GM12878 (cell line): ENCODE data around the gene FNDC3A. TPM values are rescaled to one million over a fixed set of nuclear protein-coding genes. Genes with fewer than 3 reads are reported as not detected.

ENCODE experiments used
- ATAC-seq: fragments of 200-7000 bp; cut with Tn5 transposase; 3 replicates; pipeline ENCODE4 v1.9.1; 2020; ENCODE audit warnings: mild to moderate bottlenecking, moderate library complexity
- BruUV-seq: library from RNA; stranded (reverse); fragments of 400-500 nt; replicated peaks from 2 replicates; lab custom pipeline; 2021; lab: Mats Ljungman, UMichigan
- CTCF ChIA-PET: fragments of 300-600 bp; sonication (Branson Sonifier 250); formaldehyde crosslinking; extraction: SDS; loops from one replicate; lab custom pipeline; 2021; ENCODE audit warnings: inconsistent platforms; lab: Yijun Ruan, JAX
- POLR2A ChIA-PET: fragments of 350-600 bp; formaldehyde crosslinking; extraction: SDS; loops from one replicate; lab custom pipeline; 2021; ENCODE audit warnings: inconsistent platforms; lab: Charles Lee
- RAD21 ChIA-PET: fragments of 300-600 bp; sonication (Branson Sonifier 250); formaldehyde crosslinking; loops from one replicate; lab custom pipeline; 2023; ENCODE audit warnings: antibody characterized with exemption; ENCODE audit not compliant: unreplicated experiment; lab: Charles Lee
- SMC1A ChIA-PET: fragments of 300-600 bp; sonication (Branson Sonifier 250); formaldehyde crosslinking; loops from one replicate; lab custom pipeline; 2023; ENCODE audit not compliant: unreplicated experiment, uncharacterized antibody; lab: Charles Lee
- DNase-seq: peaks from one replicate; pipeline ENCODE4 v3.0.0-alpha.2; 2011; ENCODE audit warnings: low read depth, low spot score
- FAIRE-seq: peaks from 3 replicates; lab custom pipeline; 2011; peaks lifted over from hg19 to GRCh38; lab: Jason Lieb, UNC
- H2AFZ ChIP-seq: 2 replicates; pipeline ENCODE4 v1.6.0; 2011; ENCODE audit warnings: low read depth, low read length, control low read depth; ENCODE audit not compliant: control insufficient read depth
- H3K27ac ChIP-seq: 2 replicates; pipeline ENCODE4 v1.5.1; 2011; ENCODE audit warnings: control low read depth; ENCODE audit not compliant: control insufficient read depth, insufficient read depth
- H3K27me3 ChIP-seq, 2 experiments: replicated peaks in 1 of 2; 2 replicates each; pipeline versions ENCODE4 v1.6.0 to v1.6.1; 2011; ENCODE audit warnings: low read length in 1 of 2; ENCODE audit not compliant: control insufficient read depth in 2 of 2, insufficient read depth in 2 of 2
- H3K36me3 ChIP-seq, 2 experiments: 2 replicates each; pipeline ENCODE4 v1.5.1; 2011; ENCODE audit warnings: low read length in 1 of 2; ENCODE audit not compliant: control insufficient read depth in 2 of 2, insufficient read depth in 2 of 2
- H3K4me1 ChIP-seq: 2 replicates; pipeline ENCODE4 v1.6.1; 2011; ENCODE audit warnings: mild to moderate bottlenecking, low read length, moderate library complexity, mixed read lengths; ENCODE audit not compliant: control insufficient read depth, insufficient read depth
- H3K4me2 ChIP-seq: 2 replicates; pipeline ENCODE4 v1.6.0; 2011; ENCODE audit warnings: control low read depth; ENCODE audit not compliant: control insufficient read depth, insufficient read depth
- H3K4me3 ChIP-seq: fragments of 200-600 bp; sonication (generic); 2 replicates; pipeline ENCODE4 v1.5.1; 2016
- H3K79me2 ChIP-seq: 2 replicates; pipeline ENCODE4 v1.6.0; 2011; ENCODE audit warnings: low read length; ENCODE audit not compliant: control insufficient read depth, insufficient read depth
- H3K9ac ChIP-seq: 2 replicates; pipeline ENCODE4 v1.8.0; 2011; ENCODE audit warnings: low read length, control low read depth, mixed read lengths; ENCODE audit not compliant: control insufficient read depth, insufficient read depth
- H3K9me3 ChIP-seq: replicated peaks from 3 replicates; pipeline ENCODE4 v1.5.1; 2011; ENCODE audit warnings: mild to moderate bottlenecking, low read length; ENCODE audit not compliant: control insufficient read depth, insufficient read depth
- H4K20me1 ChIP-seq: 2 replicates; pipeline ENCODE4 v1.6.0; 2011; ENCODE audit not compliant: control insufficient read depth, insufficient read depth
- ATF2 ChIP-seq: IDR thresholded peaks from 2 replicates; pipeline ENCODE4 v1.6.1; 2012; ENCODE audit warnings: low read length, inconsistent platforms
- EP300 ChIP-seq, 2 experiments: fragments of 150-350 bp in 1 of 2; IDR thresholded peaks; 2 replicates each; pipeline ENCODE4 v1.6.1; 2011 to 2012; ENCODE audit warnings: low read depth in 2 of 2, low read length in 2 of 2, borderline replicate concordance in 1 of 2, improper control_type of control experiment in 1 of 2, inconsistent platforms in 1 of 2; ENCODE audit not compliant: control insufficient read depth in 1 of 2
- HDAC6 ChIP-seq: fragments of 200-600 bp; sonication (generic); IDR thresholded peaks from one replicate; pipeline ENCODE4 v1.8.0; 2017; ENCODE audit warnings: antibody characterized with exemption; ENCODE audit not compliant: unreplicated experiment
- KAT2A ChIP-seq: conservative IDR thresholded peaks from 2 replicates; pipeline ENCODE4 v1.6.1; 2011; ENCODE audit warnings: low read depth, low read length; ENCODE audit not compliant: control insufficient read depth
- NR2C1 ChIP-seq: fragments of 450-650 bp; IDR thresholded peaks from 2 replicates; pipeline ENCODE4 v1.6.1; 2017; ENCODE audit warnings: antibody characterized with exemption, mild to moderate bottlenecking, moderate library complexity
- POLR2AphosphoS5 ChIP-seq: IDR thresholded peaks from 2 replicates; pipeline ENCODE4 v1.6.1; 2011; ENCODE audit warnings: mild to moderate bottlenecking, low read length, inconsistent platforms
- RCOR1 ChIP-seq: conservative IDR thresholded peaks from 2 replicates; pipeline ENCODE4 v1.6.1; 2012; ENCODE audit warnings: low read depth, low read length, improper control_type of control experiment
- RUNX3 ChIP-seq: IDR thresholded peaks from 2 replicates; pipeline ENCODE4 v1.6.1; 2012; ENCODE audit warnings: low read length, inconsistent platforms
- SREBF1 ChIP-seq: IDR thresholded peaks from 2 replicates; pipeline ENCODE4 v1.6.1; 2012; ENCODE audit warnings: mild to moderate bottlenecking, low read length
- TCF3 ChIP-seq: IDR thresholded peaks from 2 replicates; pipeline ENCODE4 v1.6.1; 2012; ENCODE audit warnings: low read depth, mild to moderate bottlenecking, low read length, borderline replicate concordance; ENCODE audit not compliant: insufficient read depth
- ZNF217 ChIP-seq: fragments of 450-650 bp; IDR thresholded peaks from 2 replicates; pipeline ENCODE4 v1.6.1; 2017; ENCODE audit warnings: antibody characterized with exemption, mild to moderate bottlenecking
- WGBS: methylation state at CpG from one replicate; pipeline ENCODE4 v1.1.6; 2016; ENCODE audit warnings: low lambda C conversion rate; ENCODE audit not compliant: insufficient replicate concordance, insufficient coverage; ENCODE audit errors: missing lambda C conversion rate; 5-methylcytosine and 5-hydroxymethylcytosine counted together
- in situ Hi-C: fragments of 300-500 bp; cut with MboI; formaldehyde crosslinking; loops from 9 replicates; pipeline ENCODE4 v1.14.3; 2018; ENCODE audit warnings: mixed read lengths
- intact Hi-C: fragments of 100-400 bp; cut with micrococcal nuclease; formaldehyde crosslinking; loops from one replicate; pipeline ENCODE4 v1.14.2; 2022; ENCODE audit not compliant: unreplicated experiment
- polyA plus RNA-seq, 11 experiments: library from polyadenylated mRNA; depleted of rRNA in 4 of 11; unstranded in 6 of 11; stranded (reverse) in 5 of 11; fragments of >200 nt; fragmentation: Nextera tagmentation in 4 of 11; fragmentation: Illumina TruSeq in 1 of 11; extraction: Ambion mirVana in 4 of 11; extraction: Trizol in 1 of 11; gene quantifications; 1 replicate in 1 of 11; 2 replicates in 10 of 11; pipeline versions ENCODE4 v1.2.1 to v1.2.3, GENCODE V29; 2011 to 2016; ENCODE audit warnings: inconsistent platforms in 2 of 11, missing spikeins in 2 of 11, low read depth in 1 of 11
- total RNA-seq, 4 experiments: library from RNA; depleted of rRNA in 3 of 4; stranded (reverse); fragments of >200 nt in 3 of 4; fragmentation: Illumina TruSeq in 1 of 4; extraction: Trizol in 1 of 4; gene quantifications; 2 replicates each; pipeline versions ENCODE4 v1.2.1 to v1.2.3, GENCODE V29; 2013 to 2021
- TF ChIP-seq, protein P1 (sequence below): fragments of 450-650 bp; conservative IDR thresholded peaks from 2 replicates; pipeline ENCODE4 v1.6.1; 2017; ENCODE audit warnings: mild to moderate bottlenecking, moderate library complexity
- TF ChIP-seq, protein P2 (sequence below): IDR thresholded peaks from 2 replicates; pipeline ENCODE4 v1.6.1; 2011; ENCODE audit warnings: borderline replicate concordance, low read depth, mild to moderate bottlenecking, moderate library complexity, mixed read lengths, low read length; ENCODE audit not compliant: insufficient read depth; ENCODE audit errors: extremely low read length

The FNDC3A gene
- total and polyA plus RNA-seq, 10 of the 15 experiments (the other 5 are each of a cell fraction or from before 2014, with no cell fraction given), result 6.3 to 46.4 (median 22.8) TPM

GRCh38 chr13:49023431-49023830 is 47.7 kb downstream of the FNDC3A start:
- peaks cover 3% of the 10 kb centered on the region for H3K9me3 ChIP-seq
- BruUV-seq, result no TSS peak
- H3K4me1 ChIP-seq, result no peaks in the 10 kb centered on the region
- peaks cover 0 to 4% of the 10 kb centered on the region in 2 experiments; a peak in 2 of 4 replicates for H3K36me3 ChIP-seq
- FAIRE-seq (no peak), DNase-seq (no peak), ATAC-seq (no peak)
- intact Hi-C loops, result no loop called here
- CTCF ChIA-PET, result no interaction called here
- no peak overlapping the region for H3K4me3 ChIP-seq
- no peak overlapping the region for H3K4me2 ChIP-seq
- H3K27ac ChIP-seq, result no peak overlapping the region
- H2AFZ ChIP-seq, result no peak overlapping the region
- RAD21 ChIA-PET, result no interaction called here
- SMC1A ChIA-PET, result interaction anchor here (1.5 kb wide), 1 partner anchor 26 kb away, joined by 6 read pairs; no protein-coding TSS in a partner anchor
- POLR2A ChIA-PET, result no interaction called here
- H3K27me3 ChIP-seq, result no peaks in the 10 kb centered on the region
- TF ChIP-seq TCF3, result no peak
- TF ChIP-seq EP300 (IDR thresholded peaks at IDR 0.05; ENCODE audit: borderline replicate concordance in 1 of 2, control insufficient read depth in 1 of 2, low read depth in 2 of 2, low read length in 2 of 2), result no peak
- TF ChIP-seq ZNF217, result no peak
- TF ChIP-seq, protein P1, sequence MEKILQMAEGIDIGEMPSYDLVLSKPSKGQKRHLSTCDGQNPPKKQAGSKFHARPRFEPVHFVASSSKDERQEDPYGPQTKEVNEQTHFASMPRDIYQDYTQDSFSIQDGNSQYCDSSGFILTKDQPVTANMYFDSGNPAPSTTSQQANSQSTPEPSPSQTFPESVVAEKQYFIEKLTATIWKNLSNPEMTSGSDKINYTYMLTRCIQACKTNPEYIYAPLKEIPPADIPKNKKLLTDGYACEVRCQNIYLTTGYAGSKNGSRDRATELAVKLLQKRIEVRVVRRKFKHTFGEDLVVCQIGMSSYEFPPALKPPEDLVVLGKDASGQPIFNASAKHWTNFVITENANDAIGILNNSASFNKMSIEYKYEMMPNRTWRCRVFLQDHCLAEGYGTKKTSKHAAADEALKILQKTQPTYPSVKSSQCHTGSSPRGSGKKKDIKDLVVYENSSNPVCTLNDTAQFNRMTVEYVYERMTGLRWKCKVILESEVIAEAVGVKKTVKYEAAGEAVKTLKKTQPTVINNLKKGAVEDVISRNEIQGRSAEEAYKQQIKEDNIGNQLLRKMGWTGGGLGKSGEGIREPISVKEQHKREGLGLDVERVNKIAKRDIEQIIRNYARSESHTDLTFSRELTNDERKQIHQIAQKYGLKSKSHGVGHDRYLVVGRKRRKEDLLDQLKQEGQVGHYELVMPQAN, result no peak
- in situ Hi-C loops, result no loop called here
- H4K20me1 ChIP-seq, result no peaks in the 10 kb centered on the region
- H3K9ac ChIP-seq, result no peak overlapping the region
- no peaks in the 10 kb centered on the region; the same call in none of the 2 replicates for H3K79me2 ChIP-seq

DNA sequence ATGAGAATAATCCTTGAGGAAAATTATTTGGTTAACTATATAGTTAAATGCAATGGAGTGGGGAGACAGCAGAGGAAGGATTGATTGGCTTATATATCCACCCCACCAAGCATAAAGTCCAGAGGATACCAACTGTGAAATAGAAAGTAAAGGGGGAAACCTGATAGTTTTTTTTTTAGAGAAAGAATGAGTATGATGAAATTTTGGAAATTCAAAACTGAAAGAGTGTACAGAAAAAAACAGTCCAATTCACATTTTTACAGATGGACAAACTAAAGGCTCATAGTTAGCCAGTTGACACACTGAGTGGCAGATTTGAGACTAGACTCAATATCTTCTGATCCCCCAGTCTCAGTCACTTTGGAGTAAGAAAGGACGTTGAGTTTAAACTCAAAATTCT is 51.1 kb downstream of the FNDC3A start:
- in situ Hi-C loops (no loop called here), intact Hi-C loops (no loop called here)
- ATAC-seq (no peak), DNase-seq (no peak), FAIRE-seq (no peak)
- Histone ChIP-seq H3K4me1 (no peaks in the 10 kb centered on the region), H3K4me2 (no peak overlapping the region), H3K9ac (no peak overlapping the region), H3K79me2 (no peaks in the 10 kb centered on the region; the same call in none of the 2 replicates), H3K9me3 (peaks cover 9% of the 10 kb centered on the region), H2AFZ (no peak overlapping the region), H3K4me3 (no peak overlapping the region), H3K27ac (no peak overlapping the region), H4K20me1 (no peaks in the 10 kb centered on the region), H3K36me3 (peaks cover 0 to 6% of the 10 kb centered on the region in 2 experiments; a peak in 1 of 4 replicates), H3K27me3 (no peaks in the 10 kb centered on the region)
- ChIA-PET RAD21 (no interaction called here), CTCF (no interaction called here), SMC1A (no interaction called here), POLR2A (no interaction called here)
- WGBS, result 0% methylated on average over 1 of the region's 1 CpG
- no TSS peak for BruUV-seq
- TF ChIP-seq POLR2AphosphoS5, result no peak
- TF ChIP-seq HDAC6, result no peak
- TF ChIP-seq NR2C1, result no peak
- TF ChIP-seq RUNX3, result no peak
- no peak for TF ChIP-seq ATF2
- no peak for TF ChIP-seq EP300 (IDR thresholded peaks at IDR 0.05; ENCODE audit: borderline replicate concordance in 1 of 2, control insufficient read depth in 1 of 2, low read depth in 2 of 2, low read length in 2 of 2)
- no peak for TF ChIP-seq RCOR1
- TF ChIP-seq, protein P2, sequence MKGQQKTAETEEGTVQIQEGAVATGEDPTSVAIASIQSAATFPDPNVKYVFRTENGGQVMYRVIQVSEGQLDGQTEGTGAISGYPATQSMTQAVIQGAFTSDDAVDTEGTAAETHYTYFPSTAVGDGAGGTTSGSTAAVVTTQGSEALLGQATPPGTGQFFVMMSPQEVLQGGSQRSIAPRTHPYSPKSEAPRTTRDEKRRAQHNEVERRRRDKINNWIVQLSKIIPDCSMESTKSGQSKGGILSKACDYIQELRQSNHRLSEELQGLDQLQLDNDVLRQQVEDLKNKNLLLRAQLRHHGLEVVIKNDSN, result no peak
- TF ChIP-seq KAT2A, result no peak
- no peak for TF ChIP-seq SREBF1
